Activated CD8-positive, alpha-beta memory T cell treated with anti-CD3 and anti-CD28 coated beads for 36 hours (primary cell): ENCODE measurements around the gene NIT1. TPM values are rescaled to one million over a fixed set of nuclear protein-coding genes. Genes with fewer than 3 reads are reported as not detected.

Experiments used
- CTCF ChIA-PET: fragments of 350-600 bp; sonication (Branson Sonifier 250); formaldehyde crosslinking; loops from one replicate; lab custom pipeline; 2021; ENCODE audit warnings: antibody characterized with exemption; lab: Charles Lee
- POLR2A ChIA-PET: fragments of 350-600 bp; sonication (Branson Sonifier 250); formaldehyde crosslinking; loops from one replicate; lab custom pipeline; 2021; ENCODE audit warnings: antibody characterized with exemption; lab: Charles Lee
- total RNA-seq, 2 experiments: library from RNA; stranded (reverse); gene quantifications; one replicate each; pipeline ENCODE4 v1.2.3, GENCODE V29; 2021

Gene NIT1
- total RNA-seq, 2 experiments from 2014 or later = 38.6 to 40.3 TPM

- CTCF ChIA-PET = interaction anchor here (0.6 kb wide), 1 partner anchor 13 kb away, joined by 4 read pairs; no protein-coding TSS in a partner anchor
- POLR2A ChIA-PET = interaction anchor here (1.0 kb wide), 1 partner anchor 11 kb away, joined by 3 read pairs; the partner anchor contains the start of genes NIT1 and PFDN2
These were observed 10.9 kb downstream of the NIT1 start for GRCh38 chr1:161128591-161129420.

GRCh38 chr1:161130266-161130665 lies 12.4 kb downstream of the NIT1 start:
- ChIA-PET POLR2A (interaction anchor here (0.6 kb wide), 1 partner anchor 36 kb away, joined by 3 read pairs; the partner anchor contains the start of gene PPOX), CTCF (interaction anchor here (1.6 kb wide), 1 partner anchor 33 kb away, joined by 7 read pairs; no protein-coding TSS in a partner anchor)

GRCh38 chr1:161131523-161132409 lies 13.9 kb downstream of the NIT1 start:
- ChIA-PET POLR2A (interaction anchor here (0.5 to 2.6 kb wide), 4 partner anchors 13 to 102 kb away, joined by 4 to 23 read pairs (median 4); partner anchors contain the start of genes NIT1, PFDN2 and TSTD1), CTCF (interaction anchor here (0.9 to 2.2 kb wide), 6 partner anchors 10 to 352 kb away, joined by 3 to 7 read pairs (median 5); partner anchors contain the start of genes PPOX and USF1)

GRCh38 chr1:161132410-161133219 lies 14.7 kb downstream of the NIT1 start, which contains the start of gene DEDD:
Gene DEDD, minus strand, starts transcription at chr1:161132667. Its CDS starts 8,205 bp downstream, at chr1:161124462.
- CTCF ChIA-PET = interaction anchor here (0.6 to 2.2 kb wide), 9 partner anchors 11 to 353 kb away, joined by 3 to 7 read pairs (median 4); partner anchors contain the start of genes PPOX and USF1
- POLR2A ChIA-PET = interaction anchor here (0.5 to 2.6 kb wide), 6 partner anchors 13 to 102 kb away, joined by 3 to 23 read pairs (median 4); partner anchors contain the start of genes ARHGAP30, NIT1, PFDN2 and TSTD1

GRCh38 chr1:161133220-161133740 lies 15.4 kb downstream of the NIT1 start:
- CTCF ChIA-PET = interaction anchor here (0.6 to 2.2 kb wide), 10 partner anchors 12 to 353 kb away, joined by 3 to 7 read pairs (median 4); partner anchors contain the start of genes ARHGAP30, PPOX and USF1
- POLR2A ChIA-PET = interaction anchor here (0.6 to 2.6 kb wide), 5 partner anchors 14 to 95 kb away, joined by 3 to 23 read pairs (median 4); partner anchors contain the start of genes ARHGAP30, NIT1, PFDN2 and TSTD1

- POLR2A ChIA-PET = no interaction called here
- CTCF ChIA-PET = interaction anchor here (1.7 to 2.4 kb wide), 2 partner anchors 9 to 141 kb away, joined by 4 to 5 read pairs; no protein-coding TSS in a partner anchor
These were observed 20.0 kb downstream of the NIT1 start for GRCh38 chr1:161137881-161138280.

GRCh38 chr1:161138431-161138830 lies 20.5 kb downstream of the NIT1 start:
- ChIA-PET POLR2A (no interaction called here), CTCF (interaction anchor here (1.3 to 2.4 kb wide), 3 partner anchors 9 to 141 kb away, joined by 4 to 5 read pairs (median 5); no protein-coding TSS in a partner anchor)

GRCh38 chr1:161139766-161140165 lies 21.9 kb downstream of the NIT1 start:
- CTCF ChIA-PET = interaction anchor here (1.3 to 1.7 kb wide), 4 partner anchors 12 to 42 kb away, joined by 3 to 5 read pairs (median 5); partner anchors contain the start of gene PPOX

GRCh38 chr1:161140755-161141400 lies 23.0 kb downstream of the NIT1 start:
- POLR2A ChIA-PET = interaction anchor here (1.0 kb wide), 1 partner anchor 24 kb away, joined by 3 read pairs; no protein-coding TSS in a partner anchor

More at GRCh38 chr1:161139766-161140165, 21.9 kb downstream of the NIT1 start:
- POLR2A ChIA-PET = no interaction called here

GRCh38 chr1:161145832-161146231 lies 27.9 kb downstream of the NIT1 start:
- ChIA-PET CTCF (interaction anchor here (0.6 kb wide), 2 partner anchors 147 to 148 kb away, joined by 3 read pairs; no protein-coding TSS in a partner anchor), POLR2A (interaction anchor here (0.7 kb wide), 1 partner anchor 18 kb away, joined by 4 read pairs; no protein-coding TSS in a partner anchor)

More at GRCh38 chr1:161140755-161141400, 23.0 kb downstream of the NIT1 start:
- CTCF ChIA-PET = interaction anchor here (1.1 to 1.7 kb wide), 3 partner anchors 19 to 33 kb away, joined by 3 to 5 read pairs (median 4); partner anchors contain the start of gene PPOX

GRCh38 chr1:161153176-161153575 lies 35.3 kb downstream of the NIT1 start:
- CTCF ChIA-PET = interaction anchor here (0.7 to 1.1 kb wide), 3 partner anchors 16 to 135 kb away, joined by 3 to 5 read pairs (median 3); partner anchors contain the start of gene TOMM40L
- POLR2A ChIA-PET = interaction anchor here (0.5 to 3.0 kb wide), 5 partner anchors 13 to 73 kb away, joined by 3 to 21 read pairs (median 6); partner anchors contain the start of genes B4GALT3, NIT1, PFDN2 and PPOX

GRCh38 chr1:161153682-161154337 lies 35.9 kb downstream of the NIT1 start, which contains the start of gene UFC1:
Gene UFC1, plus strand, starts transcription at chr1:161153978. Its CDS starts 20 bp downstream, at chr1:161153998.
- POLR2A ChIA-PET = interaction anchor here (0.5 to 3.0 kb wide), 5 partner anchors 12 to 72 kb away, joined by 3 to 21 read pairs (median 6); partner anchors contain the start of genes B4GALT3, NIT1, PFDN2 and PPOX
- CTCF ChIA-PET = interaction anchor here (1.0 to 2.1 kb wide), 3 partner anchors 12 to 72 kb away, joined by 3 to 10 read pairs (median 5); partner anchors contain the start of genes PPOX and TOMM40L

- CTCF ChIA-PET = interaction anchor here (0.6 to 1.5 kb wide), 4 partner anchors 8 to 86 kb away, joined by 3 to 4 read pairs (median 4); partner anchors contain the start of gene PPOX
- POLR2A ChIA-PET = interaction anchor here (0.5 to 1.1 kb wide), 3 partner anchors 8 to 231 kb away, joined by 4 read pairs; partner anchors contain the start of genes PPOX and TOMM40L
These were observed 40.0 kb downstream of the NIT1 start for GRCh38 chr1:161157867-161158266.

GRCh38 chr1:161158316-161159010 lies 40.6 kb downstream of the NIT1 start:
- POLR2A ChIA-PET = interaction anchor here (0.5 to 0.7 kb wide), 2 partner anchors 67 to 230 kb away, joined by 4 read pairs; partner anchors contain the start of gene TOMM40L
- CTCF ChIA-PET = interaction anchor here (0.6 to 1.5 kb wide), 5 partner anchors 8 to 87 kb away, joined by 3 to 4 read pairs (median 4); partner anchors contain the start of gene PPOX
